Endodermal cell (in vitro differentiated cells): Measurements from ENCODE around the gene SEMA5A. TPM values are rescaled to one million over a fixed set of nuclear protein-coding genes. Genes with fewer than 3 reads are reported as not detected.

ENCODE experiments used
- DNase-seq: peaks from one replicate; pipeline ENCODE4 v3.0.0-alpha.2; 2017
- H3K27ac ChIP-seq: 2 replicates; pipeline ENCODE4 v1.5.1; 2013; ENCODE audit warnings: mild to moderate bottlenecking, low read depth, low read length, moderate library complexity
- H3K27me3 ChIP-seq: 2 replicates; pipeline ENCODE4 v1.6.1; 2013; ENCODE audit warnings: mild to moderate bottlenecking, low read length, moderate library complexity; ENCODE audit not compliant: insufficient read depth, control insufficient read depth, poor library complexity, severe bottlenecking
- H3K36me3 ChIP-seq: 2 replicates; pipeline ENCODE4 v1.7.0; 2013; ENCODE audit warnings: mild to moderate bottlenecking, low read length, moderate library complexity; ENCODE audit not compliant: control insufficient read depth, insufficient read depth
- H3K4me1 ChIP-seq: one replicate; pipeline ENCODE4 v1.7.0; 2013; ENCODE audit warnings: low read length; ENCODE audit not compliant: control insufficient read depth, insufficient read depth
- H3K4me3 ChIP-seq: 2 replicates; pipeline ENCODE4 v1.5.1; 2013; ENCODE audit warnings: mild to moderate bottlenecking, low read length, moderate library complexity
- H3K9ac ChIP-seq: 2 replicates; pipeline ENCODE4 v1.6.1; 2013; ENCODE audit warnings: mild to moderate bottlenecking, low read length, moderate library complexity; ENCODE audit not compliant: poor library complexity, severe bottlenecking; ENCODE audit errors: extremely low read depth
- H3K9me3 ChIP-seq: 2 replicates; pipeline ENCODE4 v1.6.1; 2013; ENCODE audit warnings: mild to moderate bottlenecking, low read length, moderate library complexity; ENCODE audit not compliant: control insufficient read depth
- H3K27ac Mint-ChIP-seq: 2 replicates; pipeline ENCODE4 v1.8.0; 2020; ENCODE audit warnings: mixed read lengths
- H3K27me3 Mint-ChIP-seq: 2 replicates; pipeline ENCODE4 v1.8.0; 2021; ENCODE audit warnings: mild to moderate bottlenecking, mixed read lengths; ENCODE audit not compliant: insufficient read depth
- H3K36me3 Mint-ChIP-seq: 2 replicates; pipeline ENCODE4 v1.8.0; 2020; ENCODE audit warnings: low read depth, mixed read lengths
- H3K4me1 Mint-ChIP-seq: 2 replicates; pipeline ENCODE4 v1.8.0; 2020; ENCODE audit warnings: mixed read lengths
- H3K4me3 Mint-ChIP-seq: 2 replicates; pipeline ENCODE4 v1.8.0; 2020; ENCODE audit warnings: mild to moderate bottlenecking, moderate library complexity, mixed read lengths
- H3K9me3 Mint-ChIP-seq: 2 replicates; pipeline ENCODE4 v1.8.0; 2020; ENCODE audit warnings: mild to moderate bottlenecking, mixed read lengths
- WGBS, 2 experiments: methylation state at CpG; one replicate each; pipeline versions ENCODE4 v1.1.5 to v1.1.7; 2013; ENCODE audit warnings: missing lambda C conversion rate in 2 of 2, mixed read lengths in 1 of 2; ENCODE audit not compliant: insufficient coverage in 1 of 2, insufficient read length in 1 of 2; 5-methylcytosine and 5-hydroxymethylcytosine counted together
- total RNA-seq, 2 donors: library from RNA; stranded (reverse); fragmentation: NEBNext Ultra II Directional in 1 of 2; extraction: Animal tissue kit (Norgen Biotek cat#: 25700) in 1 of 2; gene quantifications; 2 replicates in 1 of 2; 3 replicates in 1 of 2; pipeline ENCODE4 v1.2.1, GENCODE V29; 2021
- TF ChIP-seq, protein P1 (sequence below): fragments of 200-600 bp; sonication (generic); conservative IDR thresholded peaks from 2 replicates; pipeline ENCODE4 v1.5.0; 2021; ENCODE audit warnings: antibody characterized with exemption, mild to moderate bottlenecking

The SEMA5A gene
- total RNA-seq, 2 donors from 2014 or later, result 46.8 to 77.8 TPM

- Histone ChIP-seq H3K9me3 (no peaks in the 10 kb centered on the region), H3K4me1 (peaks cover 7% of the 10 kb centered on the region), H3K27ac (no peak overlapping the region), H3K4me3 (no peak overlapping the region), H3K36me3 (no peaks in the 10 kb centered on the region), H3K9ac (no peak overlapping the region), H3K27me3 (no peaks in the 10 kb centered on the region)
- Mint-ChIP-seq H3K9me3 (no peaks in the 10 kb centered on the region), H3K36me3 (no peaks in the 10 kb centered on the region), H3K27me3 (no peaks in the 10 kb centered on the region), H3K4me1 (peaks cover 28% of the 10 kb centered on the region), H3K27ac (no peak overlapping the region), H3K4me3 (no peak overlapping the region)
- 90 to 98% methylated on average over 3 of the region's 3 CpGs for WGBS, 2 experiments
- no peak for DNase-seq
- TF ChIP-seq, protein P1, sequence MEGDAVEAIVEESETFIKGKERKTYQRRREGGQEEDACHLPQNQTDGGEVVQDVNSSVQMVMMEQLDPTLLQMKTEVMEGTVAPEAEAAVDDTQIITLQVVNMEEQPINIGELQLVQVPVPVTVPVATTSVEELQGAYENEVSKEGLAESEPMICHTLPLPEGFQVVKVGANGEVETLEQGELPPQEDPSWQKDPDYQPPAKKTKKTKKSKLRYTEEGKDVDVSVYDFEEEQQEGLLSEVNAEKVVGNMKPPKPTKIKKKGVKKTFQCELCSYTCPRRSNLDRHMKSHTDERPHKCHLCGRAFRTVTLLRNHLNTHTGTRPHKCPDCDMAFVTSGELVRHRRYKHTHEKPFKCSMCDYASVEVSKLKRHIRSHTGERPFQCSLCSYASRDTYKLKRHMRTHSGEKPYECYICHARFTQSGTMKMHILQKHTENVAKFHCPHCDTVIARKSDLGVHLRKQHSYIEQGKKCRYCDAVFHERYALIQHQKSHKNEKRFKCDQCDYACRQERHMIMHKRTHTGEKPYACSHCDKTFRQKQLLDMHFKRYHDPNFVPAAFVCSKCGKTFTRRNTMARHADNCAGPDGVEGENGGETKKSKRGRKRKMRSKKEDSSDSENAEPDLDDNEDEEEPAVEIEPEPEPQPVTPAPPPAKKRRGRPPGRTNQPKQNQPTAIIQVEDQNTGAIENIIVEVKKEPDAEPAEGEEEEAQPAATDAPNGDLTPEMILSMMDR, result no peak
These were observed 14.1 kb upstream of the SEMA5A start for GRCh38 chr5:9559965-9560364.

GRCh38 chr5:9558319-9558965 is 12.6 kb upstream of the SEMA5A start:
- H3K4me3 ChIP-seq, result no peak overlapping the region
- Mint-ChIP-seq H3K4me3 (no peak overlapping the region), H3K27ac (no peak overlapping the region), H3K36me3 (no peaks in the 10 kb centered on the region), H3K9me3 (no peaks in the 10 kb centered on the region), H3K4me1 (peaks cover 28% of the 10 kb centered on the region), H3K27me3 (no peaks in the 10 kb centered on the region)
- H3K4me1 ChIP-seq, result peaks cover 7% of the 10 kb centered on the region
- H3K9me3 ChIP-seq, result no peaks in the 10 kb centered on the region
- H3K27me3 ChIP-seq, result no peaks in the 10 kb centered on the region
- DNase-seq, result no peak
- no peaks in the 10 kb centered on the region for H3K36me3 ChIP-seq
- TF ChIP-seq, protein P1, result no peak
- H3K9ac ChIP-seq, result no peak overlapping the region
- H3K27ac ChIP-seq, result no peak overlapping the region
- 60 to 91% methylated on average over 1 to 5 of the region's 5 CpGs for WGBS, 2 experiments

DNA sequence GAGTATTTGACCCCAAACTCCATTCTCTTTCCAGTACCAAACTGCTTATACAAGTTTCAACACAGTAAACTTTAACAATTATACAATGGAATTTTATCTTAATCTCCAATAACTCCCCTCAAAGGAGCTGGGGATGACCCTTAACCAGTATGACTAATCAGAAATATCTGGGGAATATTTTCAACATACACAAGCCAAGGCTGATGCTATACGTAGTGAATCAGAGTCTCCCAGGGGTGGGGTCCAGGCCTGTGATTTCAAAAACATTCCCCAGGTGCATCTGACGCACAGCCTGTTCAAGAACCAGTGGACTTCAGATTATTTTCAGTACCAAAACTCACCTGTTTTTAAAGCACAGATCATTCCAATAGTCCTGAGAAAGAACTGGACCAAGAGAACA is 11.8 kb upstream of the SEMA5A start:
- H3K9me3 ChIP-seq, result no peaks in the 10 kb centered on the region
- Mint-ChIP-seq H3K27me3 (no peaks in the 10 kb centered on the region), H3K27ac (no peak overlapping the region), H3K9me3 (no peaks in the 10 kb centered on the region), H3K36me3 (peaks cover 2% of the 10 kb centered on the region), H3K4me1 (peaks cover 23% of the 10 kb centered on the region), H3K4me3 (no peak overlapping the region)
- no peak overlapping the region for H3K4me3 ChIP-seq
- no peaks in the 10 kb centered on the region for H3K36me3 ChIP-seq
- peaks cover 7% of the 10 kb centered on the region for H3K4me1 ChIP-seq
- H3K27me3 ChIP-seq, result no peaks in the 10 kb centered on the region
- 94 to 100% methylated on average over 2 of the region's 2 CpGs for WGBS, 2 experiments
- TF ChIP-seq, protein P1, result no peak
- DNase-seq, result no peak
- no peak overlapping the region for H3K9ac ChIP-seq
- no peak overlapping the region for H3K27ac ChIP-seq
